Stimulated activated CD4-positive, alpha-beta T cell treated with anti-CD3 and anti-CD28 coated beads, Interleukin-4, amount 100 ng/mL, for 24 hours (primary cell): Measurements from ENCODE around the gene MAP4K5.

Experiments used
- DNase-seq: peaks from one replicate; pipeline ENCODE4 v3.0.0-alpha.2; 2020

Gene MAP4K5

DNA sequence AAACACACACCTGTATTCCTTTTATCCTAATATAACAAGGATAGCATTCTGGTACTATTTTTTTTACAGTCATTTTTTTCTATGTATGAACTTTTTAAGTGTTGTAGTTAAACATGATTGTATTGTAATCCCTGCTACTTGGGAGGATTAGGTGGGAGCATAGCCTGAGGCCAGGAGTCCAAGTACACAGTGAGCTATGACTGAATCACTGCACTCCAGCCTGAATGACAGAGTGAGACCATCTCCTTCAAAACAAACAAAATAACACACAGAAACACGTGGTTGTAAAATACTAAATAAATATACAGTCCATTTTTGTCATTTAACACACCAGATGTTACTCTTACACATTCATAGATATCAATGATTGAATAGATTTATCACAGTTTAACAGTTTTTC, 56.9 kb downstream of the MAP4K5 start:
- DNase-seq: no peak

DNA sequence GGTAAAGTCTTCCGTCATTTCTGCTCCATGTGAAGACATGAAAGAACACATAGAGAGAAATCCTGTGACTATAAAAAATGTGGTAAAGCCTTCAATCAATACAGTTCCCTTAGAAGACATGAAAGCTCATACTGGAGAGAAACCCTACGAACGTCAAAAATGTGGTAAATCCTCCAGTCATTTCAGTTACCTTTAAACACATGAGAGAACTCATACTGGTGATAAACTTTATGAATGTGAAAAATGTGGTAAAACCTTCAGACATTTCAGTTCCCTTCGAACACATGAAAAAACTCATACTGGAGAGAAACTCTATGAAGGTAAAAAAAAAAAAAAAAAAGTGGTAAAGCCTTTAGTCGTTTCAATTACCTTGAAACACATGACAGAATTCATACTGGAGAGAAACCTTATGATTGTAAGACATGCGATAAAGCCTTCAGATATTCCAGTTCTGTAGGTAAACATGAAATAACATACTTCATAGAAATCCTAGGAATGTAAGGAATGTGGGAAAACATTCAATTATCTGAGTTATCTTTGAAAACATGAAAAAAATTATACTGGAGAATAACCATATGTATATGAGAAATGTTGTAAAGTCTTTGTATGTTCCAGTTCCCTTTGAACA, 60.4 kb downstream of the MAP4K5 start:
- DNase-seq: no peak

- DNase-seq: no peak
Measured at GRCh38 chr14:50469982-50470381, 62.4 kb downstream of the MAP4K5 start.

- no peak for DNase-seq
Measured at GRCh38 chr14:50462111-50462510, 70.3 kb downstream of the MAP4K5 start.

DNA sequence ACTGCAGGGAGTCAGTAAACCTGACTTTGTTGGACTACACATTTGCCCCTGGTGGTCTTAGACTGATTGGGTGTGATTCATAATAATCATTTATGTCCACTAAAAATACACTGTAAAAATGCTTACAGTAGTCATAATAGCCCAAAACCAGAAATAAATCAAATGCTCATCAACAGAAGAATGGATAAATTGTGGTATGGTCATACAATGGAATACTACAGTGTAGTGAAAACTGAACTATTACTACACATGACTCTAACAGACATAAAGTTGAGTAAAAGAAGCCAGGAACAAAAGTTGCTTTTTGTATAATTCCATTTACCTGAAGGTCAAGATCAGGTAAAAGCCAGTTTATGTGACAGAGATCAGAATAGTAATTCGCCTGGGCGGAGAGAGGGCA, 78.5 kb downstream of the MAP4K5 start:
- DNase-seq: no peak

- no peak for DNase-seq
Measured at GRCh38 chr14:50452979-50453705, 79.2 kb downstream of the MAP4K5 start.

DNA sequence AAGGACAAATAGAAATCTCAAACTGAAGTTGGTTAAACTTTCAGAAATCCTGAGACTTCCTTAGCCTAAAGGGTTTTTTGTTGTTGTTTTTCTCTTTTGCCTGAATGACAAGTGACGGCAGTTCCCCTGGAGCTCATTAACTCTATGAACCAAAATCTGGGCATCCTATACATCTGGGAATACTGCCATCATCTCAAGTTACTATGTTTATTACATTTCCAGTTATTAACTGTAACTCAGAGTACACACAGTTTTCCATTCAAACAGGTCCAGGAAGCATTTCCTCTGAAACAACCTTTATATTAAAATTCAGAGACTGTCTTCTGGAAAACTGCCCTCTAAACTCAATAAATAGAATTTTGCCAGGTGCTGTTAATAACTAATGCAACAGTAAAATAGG, 80.1 kb downstream of the MAP4K5 start:
- no peak for DNase-seq

- no peak for DNase-seq
Measured at GRCh38 chr14:50451854-50452253, 80.5 kb downstream of the MAP4K5 start.

DNA sequence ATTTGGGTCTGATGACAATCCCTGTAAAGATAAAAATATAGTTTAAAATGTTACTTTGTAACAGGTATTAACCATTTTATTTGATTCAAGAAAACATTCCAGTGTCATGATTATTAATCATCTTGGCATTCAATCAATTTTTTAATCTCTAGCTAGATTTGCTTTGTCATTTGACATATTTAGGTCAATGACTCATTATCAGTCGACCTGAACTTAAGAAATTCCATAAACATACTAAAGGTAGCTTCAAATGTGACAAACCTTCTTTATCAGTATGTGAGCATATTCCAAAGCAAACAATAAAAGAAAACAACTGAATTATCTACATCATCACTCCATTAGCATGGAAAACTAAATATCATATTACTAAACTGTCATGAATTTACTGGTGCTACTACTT, 84.9 kb downstream of the MAP4K5 start:
- no peak for DNase-seq

- no peak for DNase-seq
Measured at GRCh38 chr14:50434528-50434927, 97.8 kb downstream of the MAP4K5 start.

- no peak for DNase-seq
Measured at GRCh38 chr14:50432131-50432530, 100.2 kb downstream of the MAP4K5 start.

DNA sequence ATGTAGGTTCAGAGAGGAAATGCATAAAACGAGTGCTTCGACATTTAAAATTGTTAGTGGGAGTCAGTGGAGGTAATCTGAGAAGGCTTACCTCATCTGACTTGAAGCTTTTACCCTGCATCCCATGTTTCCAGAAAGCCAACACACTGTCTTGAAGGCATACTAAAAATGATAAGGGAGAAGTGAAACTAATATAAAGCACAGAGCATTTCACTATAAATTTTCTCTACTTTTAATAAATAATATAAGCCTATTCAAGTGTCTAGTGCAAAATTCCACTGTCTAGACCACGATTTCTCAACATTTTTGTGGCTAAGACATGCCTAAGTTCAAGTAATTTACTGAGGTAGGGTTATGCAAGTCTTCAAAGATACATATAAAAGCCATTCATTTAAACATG, 106.6 kb downstream of the MAP4K5 start:
- DNase-seq: no peak

GRCh38 chr14:50425105-50425504, 107.3 kb downstream of the MAP4K5 start:
- no peak for DNase-seq

DNA sequence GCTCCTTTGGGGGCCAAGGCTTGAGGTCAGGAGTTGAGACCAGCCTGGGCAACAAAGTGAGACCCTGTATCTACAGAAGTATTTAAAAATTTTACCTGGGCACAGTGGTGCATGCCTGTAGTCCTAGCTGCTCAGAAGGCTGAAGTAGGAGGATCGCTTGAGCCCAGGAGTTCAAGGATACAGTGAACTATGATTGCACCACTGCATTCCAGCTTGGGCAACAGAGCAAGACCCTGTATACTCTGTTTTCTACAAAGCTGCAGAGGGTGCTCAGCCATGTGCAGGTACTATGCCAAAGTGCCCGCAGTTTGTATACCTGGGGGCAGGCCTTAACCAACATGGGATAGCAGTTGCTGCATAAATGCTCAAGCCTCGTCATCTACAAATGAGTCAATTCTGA, 108.8 kb downstream of the MAP4K5 start:
- DNase-seq: no peak

GRCh38 chr14:50421499-50421898, 110.9 kb downstream of the MAP4K5 start:
- no peak for DNase-seq

- DNase-seq: no peak
Measured at GRCh38 chr14:50417853-50418252, 114.5 kb downstream of the MAP4K5 start.

GRCh38 chr14:50410921-50411320, 121.4 kb downstream of the MAP4K5 start:
- no peak for DNase-seq

DNA sequence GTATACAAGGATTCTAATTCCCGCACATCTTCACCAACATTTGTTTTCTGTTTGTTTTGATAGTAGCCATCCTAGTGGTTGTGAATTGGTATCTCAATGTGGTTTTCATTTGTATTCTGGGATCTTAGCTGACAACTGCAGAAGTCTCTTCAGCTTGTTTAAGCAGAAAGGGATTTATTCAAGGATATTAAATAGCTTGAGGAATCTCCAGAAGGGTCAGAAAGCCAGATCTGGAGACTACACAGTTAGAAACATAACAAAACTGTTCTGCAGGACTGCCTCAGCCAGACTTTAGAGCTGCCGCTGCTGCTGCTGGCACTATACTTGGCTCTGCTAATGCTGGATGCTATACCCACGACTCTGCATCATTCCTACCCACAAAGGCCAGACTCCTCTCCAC, 122.3 kb downstream of the MAP4K5 start:
- DNase-seq: no peak

GRCh38 chr14:50407111-50407812, 125.1 kb downstream of the MAP4K5 start:
- no peak for DNase-seq

DNA sequence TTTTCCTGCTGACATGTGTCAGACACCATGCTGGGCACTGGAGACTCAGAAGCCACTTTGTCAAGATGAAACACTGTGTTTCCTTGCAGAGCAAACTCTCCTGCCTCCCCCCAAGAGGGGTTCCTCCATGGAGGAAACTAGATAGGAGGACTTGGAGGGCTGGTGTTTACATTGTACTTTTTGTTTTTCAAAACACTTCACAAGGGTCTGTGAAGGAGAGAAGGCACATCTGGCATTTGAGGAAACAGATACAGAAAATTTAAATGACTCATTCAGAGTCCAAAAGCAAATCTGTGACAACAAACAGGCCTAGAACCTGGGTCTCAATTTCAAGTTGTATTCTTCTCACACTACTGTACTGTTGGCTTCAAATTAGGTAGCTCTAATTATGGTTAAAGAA, 128.9 kb downstream of the MAP4K5 start:
- DNase-seq: no peak

DNA sequence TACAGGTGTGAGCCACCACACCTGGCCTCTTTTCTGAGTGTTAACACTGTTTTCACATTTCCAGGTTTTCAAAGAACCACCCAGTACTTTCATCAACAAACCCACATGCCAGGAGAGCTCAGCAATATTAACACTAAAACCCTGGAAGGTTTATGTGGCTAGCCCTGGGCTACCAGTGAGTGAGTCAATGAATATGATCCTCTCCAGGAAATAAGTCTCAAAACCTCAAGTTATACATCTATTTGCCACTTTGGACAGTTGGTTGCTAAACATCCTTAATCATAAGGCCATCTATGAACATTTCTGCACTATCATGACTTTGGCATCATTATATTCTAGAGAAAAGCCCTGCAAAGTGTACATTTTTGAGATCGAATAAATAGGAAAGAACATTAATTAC, 129.4 kb downstream of the MAP4K5 start:
- DNase-seq: no peak

DNA sequence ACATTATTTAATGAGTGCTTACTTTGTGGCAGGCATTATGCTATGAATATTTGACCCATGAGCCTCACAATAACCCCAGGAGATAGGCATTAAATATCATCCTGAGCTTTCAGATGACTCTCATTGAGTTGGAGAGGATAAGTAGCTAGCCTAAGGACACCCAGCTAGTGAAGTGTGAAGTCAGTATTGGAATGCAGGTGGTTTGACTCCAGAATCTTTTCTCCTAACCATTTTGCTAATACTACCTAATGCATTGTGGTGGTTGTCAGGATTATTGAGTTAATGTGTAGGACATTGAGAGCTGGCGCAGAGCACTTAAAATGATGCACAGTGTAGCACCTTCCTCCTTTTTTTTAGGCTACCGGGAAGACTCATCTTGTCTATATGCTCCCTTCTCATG, 131.9 kb downstream of the MAP4K5 start:
- no peak for DNase-seq

DNA sequence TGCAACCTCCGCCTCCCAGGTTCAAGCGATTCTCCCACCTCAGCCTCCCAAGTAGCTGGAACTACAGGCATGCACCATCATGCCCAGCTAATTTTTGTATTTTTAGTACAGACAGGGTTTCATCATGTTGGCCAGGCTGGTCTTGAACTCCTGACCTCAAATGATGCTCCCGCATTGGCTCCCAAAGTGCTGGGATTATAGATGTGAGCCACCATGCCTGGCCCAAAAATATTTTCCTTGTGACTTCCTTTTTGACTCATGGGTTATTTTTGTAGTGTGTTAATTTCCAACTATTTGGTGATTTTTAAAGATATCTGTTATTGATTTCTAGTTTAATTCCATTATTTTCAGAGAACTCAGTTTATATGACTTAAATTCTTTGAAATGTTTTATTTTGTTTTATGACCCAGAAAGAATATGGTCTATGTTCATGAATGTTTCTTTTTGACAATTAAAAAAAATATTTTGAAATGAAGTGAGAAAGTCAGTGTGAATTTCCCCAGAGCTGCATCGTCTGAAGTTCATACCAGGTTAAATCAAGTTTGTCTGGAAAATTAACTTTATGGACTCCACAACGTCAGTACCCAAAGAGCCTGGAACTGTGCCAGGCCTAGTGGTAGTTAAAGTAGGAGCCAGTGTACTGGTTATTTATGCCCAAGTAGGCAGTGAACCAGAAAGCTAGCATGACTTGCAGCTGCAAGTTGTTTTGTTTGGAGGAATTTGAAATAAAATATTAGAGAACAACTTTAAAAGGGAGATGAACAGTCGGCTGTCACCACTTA, 132.9 kb downstream of the MAP4K5 start:
- no peak for DNase-seq

DNA sequence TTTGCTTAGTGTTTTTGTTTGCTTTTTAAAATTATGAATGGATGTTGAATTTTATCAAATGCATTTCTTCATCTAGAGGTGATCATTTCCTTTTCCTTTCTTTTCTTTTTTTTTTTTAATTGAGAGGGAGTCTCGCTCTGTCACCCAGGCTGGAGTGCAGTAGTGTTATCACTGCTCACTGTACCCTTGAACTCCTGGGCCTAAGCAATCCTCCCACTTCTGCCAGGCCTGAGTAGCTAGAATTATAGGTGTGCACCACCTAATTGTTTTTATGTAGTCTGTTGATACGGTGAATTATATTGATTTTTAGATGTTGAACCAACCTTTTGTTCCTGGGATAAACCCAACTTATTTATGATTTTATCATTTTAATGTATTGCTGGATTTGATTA, 134.2 kb downstream of the MAP4K5 start:
- DNase-seq: no peak
